GM12875 (cell line): ENCODE measurements around the gene PTPRR.

Experiments
- H3K4me3 ChIP-seq: one replicate; pipeline ENCODE4 v1.5.1; 2011; ENCODE audit warnings: low read depth, low read length, control low read depth
- CTCF ChIP-seq: IDR thresholded peaks from 2 replicates; pipeline ENCODE4 v1.5.1; 2011; ENCODE audit warnings: low read depth, mild to moderate bottlenecking, control low read depth, inconsistent platforms, low read length, moderate library complexity, borderline replicate concordance; ENCODE audit not compliant: insufficient read depth

PTPRR gene

DNA sequence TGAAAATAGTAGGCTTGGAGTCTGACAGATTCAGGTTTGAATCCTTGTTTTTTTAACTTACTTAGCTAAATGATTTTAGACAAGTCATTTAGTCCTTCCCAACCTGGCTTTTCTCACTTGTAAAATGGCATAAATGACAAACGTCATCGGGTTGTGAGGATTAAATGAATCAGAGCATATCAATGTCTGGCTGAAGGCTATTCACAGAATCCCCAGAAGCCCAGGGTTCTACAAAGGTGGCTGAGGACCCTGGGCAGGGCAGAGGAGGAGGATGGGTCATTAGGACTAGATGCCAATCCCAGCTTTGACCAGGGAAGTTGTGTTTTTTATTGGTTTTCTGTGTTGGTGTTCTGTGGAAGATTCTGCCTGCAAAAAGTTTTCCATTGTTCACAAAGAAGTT, 275.7 kb downstream of the PTPRR start:
- no peak overlapping the region for H3K4me3 ChIP-seq
- no peak for TF ChIP-seq CTCF

GRCh38 chr12:70643939-70644338, 276.6 kb downstream of the PTPRR start:
- no peak overlapping the region for H3K4me3 ChIP-seq
- TF ChIP-seq CTCF, result no peak

- TF ChIP-seq CTCF, result no peak
- no peak overlapping the region for H3K4me3 ChIP-seq
These were observed 278.8 kb downstream of the PTPRR start for GRCh38 chr12:70641691-70642090.

DNA sequence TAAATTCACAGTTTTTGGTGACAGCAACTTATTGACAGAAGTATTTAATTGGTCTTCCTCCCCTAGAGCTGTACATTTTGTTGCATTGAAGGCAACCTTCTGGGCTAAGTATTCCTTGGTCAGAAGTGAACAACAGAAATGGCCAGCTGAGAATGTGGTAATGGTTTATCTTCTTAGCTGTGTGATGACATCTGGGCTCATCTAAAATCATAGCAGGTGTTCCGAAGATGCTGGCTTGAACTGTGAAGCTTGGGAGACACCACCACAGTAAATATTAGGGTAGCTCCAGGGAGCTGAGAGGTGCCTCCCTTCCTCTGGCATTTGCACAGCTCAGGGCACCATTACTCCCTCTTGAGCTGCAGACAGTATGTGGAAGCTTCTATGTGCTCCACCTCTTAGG, 279.6 kb downstream of the PTPRR start:
- no peak for TF ChIP-seq CTCF
- H3K4me3 ChIP-seq, result no peak overlapping the region

- no peak overlapping the region for H3K4me3 ChIP-seq
- no peak for TF ChIP-seq CTCF
These were observed 281.0 kb downstream of the PTPRR start for GRCh38 chr12:70639535-70639934.

DNA sequence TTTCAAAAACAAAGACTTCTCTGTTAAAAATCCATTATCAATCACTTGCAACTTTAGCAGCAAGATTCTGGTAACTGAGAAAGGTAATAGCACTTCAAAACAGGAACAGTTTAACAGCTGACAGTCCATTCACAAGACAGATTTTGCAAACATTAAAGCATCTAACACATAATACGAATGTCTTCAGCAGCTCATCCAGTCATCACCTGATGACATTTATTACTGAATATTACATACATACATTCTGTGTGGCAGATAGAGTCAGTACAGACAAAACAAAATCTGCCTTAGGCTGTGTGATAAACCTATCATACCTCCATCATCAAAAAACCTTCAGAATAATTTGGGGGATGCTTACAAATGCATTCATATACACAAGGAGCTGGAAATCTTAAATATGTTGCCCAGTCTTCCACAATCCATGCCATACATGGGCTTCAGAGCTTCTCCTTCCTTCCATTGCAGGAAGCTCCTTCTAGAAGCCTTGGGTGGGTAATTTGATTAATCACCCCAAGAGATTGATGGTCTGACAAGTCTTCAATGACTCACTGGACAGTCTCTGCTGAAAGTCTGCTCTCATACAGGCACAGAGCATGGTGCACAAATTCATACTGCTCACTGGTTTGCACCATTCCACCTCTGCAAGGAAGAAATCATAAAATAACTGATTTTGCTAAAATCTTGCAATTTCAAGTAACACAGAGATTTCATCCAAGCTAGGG, 281.7 kb downstream of the PTPRR start:
- no peak overlapping the region for H3K4me3 ChIP-seq
- no peak for TF ChIP-seq CTCF

- TF ChIP-seq CTCF, result no peak
- no peak within 1 kb of the TSS for H3K4me3 ChIP-seq
These were observed 283.0 kb downstream of the PTPRR start, which contains the start of gene PTPRB for GRCh38 chr12:70637303-70638085. Gene PTPRB, minus strand, starts transcription at chr12:70637429. Its CDS starts 34 bp downstream, at chr12:70637395.
